NT2/D1 (cell line): ENCODE results near the gene MAPK11.

Source experiments
- DNase-seq: peaks from one replicate; pipeline ENCODE4 v3.0.0-alpha.2; 2011; ENCODE audit warnings: low read depth, low spot score
- H3K27me3 ChIP-seq: 2 replicates; pipeline ENCODE4 v1.6.0; 2011; ENCODE audit warnings: mild to moderate bottlenecking; ENCODE audit not compliant: insufficient read length, insufficient read depth
- H3K36me3 ChIP-seq: 2 replicates; pipeline ENCODE4 v1.6.1; 2011; ENCODE audit warnings: mild to moderate bottlenecking, low read length, mixed read lengths; ENCODE audit not compliant: insufficient read depth, insufficient read length
- H3K4me1 ChIP-seq: 2 replicates; pipeline ENCODE4 v1.5.1; 2011; ENCODE audit not compliant: insufficient read depth, insufficient read length
- H3K4me3 ChIP-seq: 2 replicates; pipeline ENCODE4 v1.5.1; 2011; ENCODE audit warnings: low read depth; ENCODE audit not compliant: insufficient read length
- H3K9ac ChIP-seq: 2 replicates; pipeline ENCODE4 v1.6.0; 2011; ENCODE audit warnings: low read depth; ENCODE audit not compliant: insufficient read length
- H3K9me3 ChIP-seq: 2 replicates; pipeline ENCODE4 v1.5.1; 2011; ENCODE audit warnings: mild to moderate bottlenecking, low read length; ENCODE audit not compliant: insufficient read depth
- SUZ12 ChIP-seq: IDR thresholded peaks from 2 replicates; pipeline ENCODE4 v1.6.1; 2011; ENCODE audit not compliant: insufficient read length, insufficient read depth; ENCODE audit errors: extremely low read depth
- YY1 ChIP-seq: IDR thresholded peaks from 2 replicates; pipeline ENCODE4 v1.6.1; 2011; ENCODE audit not compliant: insufficient read length, insufficient read depth
- ZNF274 ChIP-seq: IDR thresholded peaks from 2 replicates; pipeline ENCODE4 v1.6.1; 2011; ENCODE audit warnings: mild to moderate bottlenecking, low read depth, low read length

MAPK11 gene

DNA sequence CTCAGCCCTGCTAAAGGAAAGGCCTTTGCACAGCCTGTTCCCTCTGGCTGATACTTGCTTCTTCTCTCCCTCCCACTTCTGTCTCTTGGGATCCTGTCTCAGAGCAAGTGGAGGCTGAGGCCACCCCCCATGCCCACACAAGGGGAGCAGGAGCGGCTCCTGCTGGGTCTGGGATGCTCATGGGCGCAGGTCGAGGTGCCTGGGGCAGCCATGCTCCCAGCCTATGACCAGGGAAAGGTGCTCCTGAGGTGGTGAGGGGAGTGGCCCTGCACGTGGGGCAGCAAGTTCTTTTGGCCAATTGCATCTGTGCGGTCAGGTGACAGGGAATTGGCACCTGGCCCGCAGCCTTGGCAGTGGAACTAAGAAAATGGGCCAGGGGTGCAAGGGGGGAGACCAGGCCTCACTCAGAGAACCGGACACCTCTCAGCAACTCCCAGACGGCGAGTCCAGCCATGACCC lies 1.5 kb downstream of the MAPK11 start:
- Histone ChIP-seq H3K36me3 (no peaks in the 10 kb centered on the region), H3K4me1 (peaks cover 10% of the 10 kb centered on the region), H3K9me3 (no peaks in the 10 kb centered on the region; the same call in 1 of the 2 replicates), H3K4me3 (no peak overlapping the region), H3K27me3 (peaks cover 25% of the 10 kb centered on the region), H3K9ac (no peak overlapping the region)
- no peak for TF ChIP-seq ZNF274
- no peak for TF ChIP-seq SUZ12
- no peak for TF ChIP-seq YY1
- DNase-seq, result no peak

DNA sequence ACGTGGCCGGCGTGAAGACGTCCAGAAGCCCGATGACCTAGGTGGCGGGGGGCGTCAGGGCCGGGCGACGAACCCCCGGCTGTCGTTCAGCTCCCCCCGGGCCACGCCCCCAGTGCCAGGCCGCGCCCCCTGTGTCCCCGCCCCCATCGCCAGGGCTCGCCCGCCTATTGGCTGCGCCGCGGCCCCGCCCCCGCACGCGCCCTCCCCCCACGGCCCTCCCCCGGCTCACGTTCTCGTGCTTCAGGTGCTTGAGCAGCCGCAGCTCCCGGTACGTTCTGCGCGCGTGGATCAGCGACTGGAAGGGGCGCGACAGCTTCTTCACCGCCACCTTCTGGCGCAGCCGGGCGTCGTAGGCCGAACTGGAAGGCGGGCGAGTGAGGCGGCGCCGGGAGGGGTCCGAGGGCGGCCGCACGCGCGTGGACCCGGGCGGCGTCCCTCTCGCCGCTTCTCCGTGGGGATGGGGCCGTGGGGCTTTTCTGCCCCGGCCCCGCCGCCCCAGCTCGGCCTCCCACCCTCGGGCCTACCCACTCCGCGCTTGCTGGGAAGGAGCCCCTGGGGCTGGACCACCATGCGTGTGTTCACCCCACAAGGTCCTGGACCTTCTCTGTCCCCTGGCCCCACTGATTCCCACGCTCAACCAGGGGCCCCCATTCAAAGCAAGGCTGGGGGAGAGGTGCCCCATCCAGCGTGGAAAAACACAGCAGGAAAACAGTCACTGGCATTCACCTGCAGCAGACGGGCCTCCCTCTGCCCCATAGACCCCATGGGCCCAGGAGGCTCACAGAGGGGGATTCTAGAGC lies 2.4 kb downstream of the MAPK11 start:
- H3K36me3 ChIP-seq, result no peaks in the 10 kb centered on the region
- TF ChIP-seq SUZ12 (no peak), ZNF274 (no peak), YY1 (no peak)
- no peaks in the 10 kb centered on the region; the same call in 1 of the 2 replicates for H3K9me3 ChIP-seq
- no peak overlapping the region for H3K9ac ChIP-seq
- no peak for DNase-seq
- peaks cover 25% of the 10 kb centered on the region for H3K27me3 ChIP-seq
- H3K4me1 ChIP-seq, result peaks cover 13% of the 10 kb centered on the region
- H3K4me3 ChIP-seq, result no peak overlapping the region

DNA sequence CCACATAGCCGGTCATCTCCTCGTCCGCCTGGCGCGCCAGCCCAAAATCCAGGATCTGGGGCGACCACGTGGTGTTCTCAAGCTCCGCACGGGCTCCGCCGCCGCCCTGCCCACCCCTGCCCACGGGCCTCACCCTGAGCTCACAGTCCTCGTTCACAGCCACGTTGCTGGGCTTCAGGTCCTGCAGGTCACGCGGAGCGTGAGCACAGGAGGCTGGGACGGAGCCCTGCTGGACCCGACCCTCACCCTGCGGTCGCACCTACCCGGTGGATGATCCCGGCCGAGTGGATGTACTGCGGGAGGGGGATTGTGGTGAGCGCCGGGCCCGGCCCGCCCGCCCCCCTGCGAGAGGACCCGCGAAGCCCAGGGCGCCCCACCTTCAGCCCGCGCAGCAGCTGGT lies 3.2 kb downstream of the MAPK11 start:
- Histone ChIP-seq H3K4me1 (peaks cover 16% of the 10 kb centered on the region), H3K4me3 (no peak overlapping the region), H3K36me3 (no peaks in the 10 kb centered on the region), H3K9me3 (no peaks in the 10 kb centered on the region; the same call in 1 of the 2 replicates), H3K27me3 (peaks cover 25% of the 10 kb centered on the region), H3K9ac (no peak overlapping the region)
- no peak for TF ChIP-seq SUZ12
- no peak for DNase-seq

DNA sequence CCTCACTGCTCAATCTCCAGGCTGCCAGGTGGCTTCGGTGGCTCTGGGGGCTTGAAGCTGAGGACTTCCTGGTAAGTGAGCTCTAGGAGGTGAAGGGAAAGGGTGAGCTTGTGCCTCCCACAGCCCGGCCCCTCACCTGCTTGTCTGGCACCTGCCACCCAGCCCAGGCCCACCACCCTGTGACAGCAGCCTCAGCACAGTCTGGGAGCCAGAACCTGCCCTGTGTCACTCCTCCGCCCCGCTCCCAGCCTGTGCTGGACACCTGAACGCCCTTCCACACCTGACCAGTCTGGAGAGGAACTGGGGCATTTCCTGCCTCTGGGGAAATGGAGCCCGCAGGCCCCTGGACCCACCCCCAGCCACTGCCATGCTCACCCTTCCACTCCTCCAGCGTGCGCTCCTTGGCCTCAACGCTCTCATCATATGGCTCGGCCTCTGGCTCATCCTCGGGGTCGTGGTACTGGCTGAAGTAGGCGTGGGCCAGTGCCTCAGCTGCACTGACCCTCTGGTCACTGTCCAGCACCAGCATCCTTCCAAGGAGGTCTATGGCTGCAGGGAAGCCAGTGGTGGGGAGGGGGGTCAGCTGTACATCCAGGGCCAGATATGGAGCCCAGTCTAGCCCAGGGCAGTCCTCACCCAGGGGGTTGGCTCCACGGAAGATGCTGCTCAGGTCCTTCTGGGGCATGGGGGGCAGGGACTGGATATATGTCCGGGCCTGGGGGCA lies 5.1 kb downstream of the MAPK11 start:
- Histone ChIP-seq H3K4me3 (no peak overlapping the region), H3K9me3 (no peaks in the 10 kb centered on the region; the same call in 1 of the 2 replicates), H3K36me3 (no peaks in the 10 kb centered on the region), H3K4me1 (peaks cover 17% of the 10 kb centered on the region), H3K27me3 (peaks cover 14% of the 10 kb centered on the region), H3K9ac (no peak overlapping the region)
- TF ChIP-seq SUZ12 (no peak), ZNF274 (no peak), YY1 (no peak)
- DNase-seq, result no peak

DNA sequence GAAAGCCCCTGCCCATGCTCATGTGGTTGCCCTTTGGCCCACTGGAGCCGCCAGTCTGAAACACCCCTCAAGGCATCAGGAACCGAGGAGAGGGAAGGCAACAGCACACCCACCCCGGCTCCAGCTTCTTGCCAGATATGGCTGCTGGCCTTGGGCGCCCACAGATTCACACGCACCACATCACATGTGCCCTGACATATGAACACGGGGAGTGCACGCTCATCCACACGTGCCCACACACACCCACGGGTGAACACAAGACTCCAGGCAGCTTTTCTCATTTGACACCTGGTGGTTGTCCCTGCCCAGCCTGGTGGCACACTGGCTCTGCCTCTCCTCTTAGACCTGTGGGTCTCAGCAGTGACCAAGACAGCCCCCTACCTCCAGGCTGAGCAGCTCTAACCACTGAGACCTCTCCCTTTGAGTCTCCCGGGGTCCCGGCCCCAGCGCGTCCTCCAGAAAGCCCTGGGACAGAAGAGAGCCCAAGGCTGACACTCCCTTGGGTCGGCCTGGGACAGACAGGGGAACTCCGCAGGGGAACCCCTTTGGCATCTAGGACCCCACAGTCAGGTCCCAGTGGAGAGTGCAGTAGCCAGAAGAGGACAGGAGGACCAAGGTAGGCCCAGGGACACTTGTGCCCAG lies 6.0 kb downstream of the MAPK11 start:
- H3K27me3 ChIP-seq, result peaks cover 9% of the 10 kb centered on the region

DNA sequence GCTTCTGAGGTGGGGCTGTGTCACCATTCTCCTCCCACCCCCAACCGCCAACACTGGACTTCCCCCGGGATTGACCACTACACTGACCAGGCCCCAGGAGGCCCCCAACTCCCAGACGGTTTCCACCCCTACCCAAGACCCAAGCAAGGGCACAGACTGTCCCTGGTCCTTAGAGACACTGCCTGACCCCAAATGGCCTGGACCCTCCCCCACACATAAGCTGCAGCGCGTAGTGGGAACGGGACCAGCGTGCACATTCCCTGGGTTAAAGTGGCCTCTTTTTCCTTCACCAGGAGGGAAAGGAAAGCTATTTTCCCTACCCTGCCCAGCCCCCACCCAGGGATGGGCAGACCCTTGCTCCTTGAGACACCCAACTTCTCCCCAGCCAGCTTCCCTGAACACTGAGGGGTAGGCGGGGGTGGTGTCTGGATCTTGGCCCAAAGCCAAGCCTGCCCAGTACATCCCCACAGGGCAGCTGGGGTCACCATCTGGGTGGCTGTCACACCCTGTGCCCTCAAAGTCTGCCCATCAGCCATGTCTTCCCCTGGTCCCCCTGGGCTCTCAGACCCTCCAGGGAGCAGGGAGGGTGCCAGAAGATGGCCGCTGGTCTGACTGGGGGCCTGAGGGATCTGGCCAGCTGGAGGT lies 7.1 kb downstream of the MAPK11 start:
- peaks cover 19% of the 10 kb centered on the region for H3K4me1 ChIP-seq
- no peak for DNase-seq
- H3K9me3 ChIP-seq, result no peaks in the 10 kb centered on the region; the same call in 1 of the 2 replicates
- no peak for TF ChIP-seq YY1
- H3K36me3 ChIP-seq, result no peaks in the 10 kb centered on the region
- no peak overlapping the region for H3K4me3 ChIP-seq
- peak overlapping the region; percentile 36 for H3K9ac ChIP-seq
- H3K27me3 ChIP-seq, result peaks cover 4% of the 10 kb centered on the region

More for the DNA sequence above, 6.0 kb downstream of the MAPK11 start:
- Histone ChIP-seq H3K9ac (no peak overlapping the region), H3K36me3 (no peaks in the 10 kb centered on the region), H3K4me1 (peaks cover 16% of the 10 kb centered on the region), H3K9me3 (no peaks in the 10 kb centered on the region; the same call in 1 of the 2 replicates), H3K4me3 (no peak overlapping the region)
- no peak for TF ChIP-seq SUZ12
- DNase-seq, result no peak

DNA sequence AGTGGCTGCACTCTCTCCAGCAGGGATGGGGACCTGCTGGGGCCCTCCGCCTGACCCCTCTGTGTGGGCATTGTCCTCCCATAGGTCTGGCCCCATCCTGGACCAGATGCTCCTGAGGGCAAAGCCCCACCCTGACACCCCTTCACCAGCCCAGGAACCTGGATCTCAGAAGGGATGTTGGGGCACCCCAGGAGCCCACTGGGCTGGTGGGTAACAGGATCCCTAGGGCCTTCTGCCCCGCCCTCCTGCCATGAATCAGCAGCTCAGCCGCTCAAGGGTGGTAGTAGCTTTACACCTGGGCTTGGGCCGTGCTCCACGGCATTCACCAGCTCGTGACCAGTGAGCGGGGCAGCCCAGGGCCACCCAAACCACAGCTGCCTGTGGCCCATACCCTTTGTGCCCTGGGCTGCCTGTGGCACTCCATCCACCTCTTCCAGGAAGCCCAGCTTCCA lies 7.7 kb downstream of the MAPK11 start:
- H3K9ac ChIP-seq, result peak overlapping the region; percentile 66
- H3K4me1 ChIP-seq, result peaks cover 19% of the 10 kb centered on the region
- peaks cover 4% of the 10 kb centered on the region for H3K27me3 ChIP-seq
- no peak for DNase-seq
- no peak for TF ChIP-seq SUZ12
- no peak for TF ChIP-seq ZNF274
- no peak for TF ChIP-seq YY1
- no peaks in the 10 kb centered on the region for H3K36me3 ChIP-seq
- no peak overlapping the region for H3K4me3 ChIP-seq
- H3K9me3 ChIP-seq, result no peaks in the 10 kb centered on the region; the same call in 1 of the 2 replicates
